WI38 (cell line): Measurements from ENCODE around the gene TBCK.
A peak's percentile ranks its signal among the peaks of the same experiment; 100 is the strongest.

Experiments
- H3K4me3 ChIP-seq: 2 replicates; pipeline ENCODE4 v1.5.1; 2011; ENCODE audit warnings: low read depth, mild to moderate bottlenecking, control low read depth, low read length
- CTCF ChIP-seq: IDR thresholded peaks from 2 replicates; pipeline ENCODE4 v1.5.1; 2012; ENCODE audit warnings: low read depth, mild to moderate bottlenecking, control low read depth, low read length

TBCK gene

DNA sequence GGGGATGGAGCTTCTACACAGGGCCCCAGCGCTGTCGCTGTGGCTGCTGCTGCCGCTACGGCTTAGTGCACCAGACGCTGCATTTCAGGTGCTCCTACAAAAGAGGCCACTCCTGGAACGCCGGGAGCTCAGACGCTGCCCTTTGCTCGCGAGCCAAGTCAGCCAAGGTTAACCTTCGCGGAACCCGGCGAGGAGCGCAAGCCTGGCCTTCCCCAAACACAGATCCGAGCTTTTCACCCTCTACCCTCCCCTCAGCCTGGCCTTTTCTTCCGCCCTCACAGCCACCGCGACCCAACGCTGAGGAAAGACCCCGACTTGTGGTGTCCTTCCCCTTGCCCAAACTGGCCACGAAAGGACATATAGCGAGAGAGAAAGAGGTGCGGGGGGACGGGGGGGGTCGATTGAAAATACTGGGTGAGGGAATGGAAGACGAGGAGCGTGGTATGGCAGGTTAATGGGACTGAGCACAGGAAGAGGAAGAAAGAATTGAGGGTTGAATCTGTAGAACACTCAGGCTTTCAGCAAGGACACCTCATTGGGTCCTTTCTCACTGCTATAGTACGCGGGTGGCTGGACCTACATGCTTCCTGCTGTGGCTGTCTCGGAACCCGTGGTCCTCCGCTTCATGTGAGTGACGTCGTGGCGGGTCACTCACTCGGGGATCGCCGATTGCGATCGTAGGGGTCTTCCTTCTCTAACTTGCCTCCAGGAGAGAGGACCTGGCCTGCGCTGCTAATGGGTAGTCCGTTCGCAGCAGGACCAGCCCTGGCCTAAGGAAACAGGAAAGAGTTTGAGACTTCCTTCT, at the start of gene TBCK, which contains the start of gene AIMP1:
TSS of gene TBCK (minus strand) at position 242 of the 805 bp plus-strand sequence. CDS start 7,249 bp downstream, outside the sequence.
TSS of gene AIMP1 (plus strand) at position 583 of the 805 bp plus-strand sequence. CDS start 8,460 bp downstream, outside the sequence.
- H3K4me3 ChIP-seq = peak within 1 kb of the TSS; percentile 100
- no peak for TF ChIP-seq CTCF

DNA sequence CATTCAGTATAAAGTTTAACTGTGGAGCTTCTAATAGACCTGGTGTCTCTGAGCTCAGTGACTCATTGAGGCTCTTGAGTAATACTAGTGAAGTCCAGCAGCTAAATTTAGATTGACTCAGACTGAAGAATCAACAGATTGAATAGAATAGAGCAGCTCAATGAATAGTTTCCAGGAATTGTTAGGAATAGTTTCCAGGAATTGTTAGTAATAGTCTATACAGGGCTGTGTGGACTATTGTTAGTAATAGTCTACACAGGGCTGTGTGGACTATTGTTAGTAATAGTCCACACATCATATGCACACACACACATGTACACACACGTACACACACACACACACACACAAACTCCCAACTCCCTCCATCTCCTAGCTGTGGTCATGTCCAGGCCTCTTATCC, 49.6 kb upstream of the TBCK start:
- TF ChIP-seq CTCF = no peak
- H3K4me3 ChIP-seq = no peak overlapping the region

- no peak overlapping the region for H3K4me3 ChIP-seq
- TF ChIP-seq CTCF = no peak
Observed at GRCh38 chr4:106364282-106364681, 48.3 kb upstream of the TBCK start.

- TF ChIP-seq CTCF = no peak
- no peak overlapping the region for H3K4me3 ChIP-seq
Observed at GRCh38 chr4:106362086-106362825, 46.2 kb upstream of the TBCK start.

- no peak for TF ChIP-seq CTCF
- no peak overlapping the region for H3K4me3 ChIP-seq
Observed at GRCh38 chr4:106358899-106359298, 42.9 kb upstream of the TBCK start.

- no peak overlapping the region for H3K4me3 ChIP-seq
- no peak for TF ChIP-seq CTCF
Observed at GRCh38 chr4:106355193-106355592, 39.2 kb upstream of the TBCK start.

GRCh38 chr4:106353786-106354185, 37.8 kb upstream of the TBCK start:
- no peak overlapping the region for H3K4me3 ChIP-seq
- no peak for TF ChIP-seq CTCF
